Naive thymus-derived CD4-positive, alpha-beta T cell (primary cell): Measurements from ENCODE around the gene MMP2. TPM values are rescaled to one million over a fixed set of nuclear protein-coding genes. Genes with fewer than 3 reads are reported as not detected.

ENCODE experiments used
- ATAC-seq: fragments of 150-1000 bp; cut with Tn5 transposase; 2 replicates; pipeline ENCODE4 v1.10.0; 2021; ENCODE audit warnings: mild to moderate bottlenecking, moderate library complexity
- CTCF ChIA-PET: fragments of 350-600 bp; sonication (Branson Sonifier 250); formaldehyde crosslinking; loops from one replicate; lab custom pipeline; 2021; ENCODE audit warnings: antibody characterized with exemption; lab: Charles Lee
- POLR2A ChIA-PET: fragments of 350-600 bp; sonication (Branson Sonifier 250); formaldehyde crosslinking; loops from one replicate; lab custom pipeline; 2021; ENCODE audit warnings: antibody characterized with exemption, inconsistent platforms; lab: Charles Lee
- DNase-seq, 9 donors: peaks; one replicate each; pipeline versions ENCODE4 v3.0.0 to v3.0.0-alpha.2; 2020 to 2022; ENCODE audit warnings: mixed read lengths in 1 of 9
- H3K27ac ChIP-seq: one replicate; pipeline ENCODE4 v1.7.0; 2013; ENCODE audit warnings: mild to moderate bottlenecking, low read depth, low read length, moderate library complexity
- H3K27me3 ChIP-seq, 2 donors: one replicate each; pipeline ENCODE4 v1.7.0; 2013; ENCODE audit warnings: low read length in 2 of 2, mild to moderate bottlenecking in 2 of 2, moderate library complexity in 2 of 2; ENCODE audit not compliant: control insufficient read depth in 2 of 2, insufficient read depth in 2 of 2
- H3K36me3 ChIP-seq, 3 experiments: 1 replicate in 2 of 3; 2 replicates in 1 of 3; pipeline ENCODE4 v1.7.0; 2013; ENCODE audit warnings: low read length in 3 of 3, mild to moderate bottlenecking in 3 of 3, moderate library complexity in 1 of 3; ENCODE audit not compliant: insufficient read depth in 3 of 3, control insufficient read depth in 2 of 3
- H3K4me1 ChIP-seq, 2 donors: one replicate each; pipeline ENCODE4 v1.7.0; 2013; ENCODE audit warnings: low read length in 2 of 2, mild to moderate bottlenecking in 2 of 2, moderate library complexity in 1 of 2; ENCODE audit not compliant: control insufficient read depth in 2 of 2, insufficient read depth in 2 of 2
- H3K4me3 ChIP-seq: 2 replicates; pipeline ENCODE4 v1.7.0; 2013; ENCODE audit warnings: mild to moderate bottlenecking, low read length
- H3K9me3 ChIP-seq, 3 experiments: 1 replicate in 2 of 3; 2 replicates in 1 of 3; pipeline ENCODE4 v1.7.0; 2013; ENCODE audit warnings: low read length in 3 of 3; ENCODE audit not compliant: control insufficient read depth in 2 of 3
- H3K27ac Mint-ChIP-seq, 9 donors: one replicate each; pipeline ENCODE4 v1.8.0; 2020 to 2022; ENCODE audit warnings: mixed read lengths in 9 of 9, mild to moderate bottlenecking in 8 of 9, moderate library complexity in 5 of 9, inconsistent platforms in 2 of 9
- H3K27me3 Mint-ChIP-seq, 5 donors: one replicate each; pipeline ENCODE4 v1.8.0; 2021 to 2022; ENCODE audit warnings: mixed read lengths in 5 of 5, mild to moderate bottlenecking in 1 of 5
- H3K36me3 Mint-ChIP-seq, 5 donors: one replicate each; pipeline ENCODE4 v1.8.0; 2020 to 2022; ENCODE audit warnings: mixed read lengths in 5 of 5, mild to moderate bottlenecking in 3 of 5, inconsistent platforms in 1 of 5
- H3K4me1 Mint-ChIP-seq, 7 donors: one replicate each; pipeline ENCODE4 v1.8.0; 2020 to 2022; ENCODE audit warnings: mixed read lengths in 7 of 7, mild to moderate bottlenecking in 3 of 7, inconsistent platforms in 1 of 7
- H3K4me3 Mint-ChIP-seq, 10 donors: one replicate each; pipeline ENCODE4 v1.8.0; 2020 to 2022; ENCODE audit warnings: mild to moderate bottlenecking in 10 of 10, mixed read lengths in 10 of 10, moderate library complexity in 6 of 10, inconsistent platforms in 2 of 10
- H3K9me3 Mint-ChIP-seq, 11 donors: one replicate each; pipeline ENCODE4 v1.8.0; 2020 to 2022; ENCODE audit warnings: mixed read lengths in 11 of 11, mild to moderate bottlenecking in 4 of 11, inconsistent platforms in 1 of 11, moderate library complexity in 1 of 11
- intact Hi-C, 2 donors: fragments of 100-400 bp; cut with micrococcal nuclease; formaldehyde crosslinking; loops; one replicate each; pipeline ENCODE4 v1.15.1; 2023
- polyA plus RNA-seq, 2 donors: library from polyadenylated mRNA; unstranded; fragments of 300-500 nt; fragmentation: Illumina TruSeq; gene quantifications; one replicate each; pipeline ENCODE4 v1.2.3, GENCODE V29; 2021
- total RNA-seq, 6 experiments: library from RNA in 5 of 6; stranded (reverse) in 5 of 6; gene quantifications; 1 replicate in 5 of 6; 2 replicates in 1 of 6; pipeline ENCODE4 v1.2.3 and lab custom pipeline; 2021 to 2026

Gene MMP2
- total and polyA plus RNA-seq, 7 experiments from 2014 or later = 0.51 to 0.59 (median 0.58) TPM; not detected in 3

- H3K27me3 ChIP-seq = peaks cover 0 to 5% of the 10 kb centered on the region in 2 donors
- Mint-ChIP-seq H3K4me1 (peaks cover 5 to 14% (median 9%) of the 10 kb centered on the region in 7 donors), H3K27me3 (peaks cover 41 to 69% (median 53%) of the 10 kb centered on the region in 5 donors), H3K36me3 (peaks cover 0 to 11% (median 4%) of the 10 kb centered on the region in 5 donors), H3K27ac (peak overlapping the region in 1 of 9 donors; percentile 38), H3K9me3 (peaks cover 4 to 25% (median 11%) of the 10 kb centered on the region in 11 donors), H3K4me3 (peak overlapping the region in 8 of 10 donors; percentile 55 to 87 (median 70))
- H3K4me3 ChIP-seq = no peak overlapping the region
- DNase-seq (no peak), ATAC-seq (peak; percentile 45)
- intact Hi-C loops = loop anchor here in 1 of 2 donors (5.0 to 10.0 kb wide), 2 partner anchors 41 to 686 kb away; partner anchors contain the start of gene GNAO1
- CTCF ChIA-PET = no interaction called here
- POLR2A ChIA-PET = no interaction called here
- H3K4me1 ChIP-seq = no peaks in the 10 kb centered on the region
- peaks cover 0 to 7% (median 0%) of the 10 kb centered on the region in 3 experiments for H3K9me3 ChIP-seq
- no peak overlapping the region for H3K27ac ChIP-seq
- no peaks in the 10 kb centered on the region for H3K36me3 ChIP-seq
Measured at GRCh38 chr16:55508271-55508921, 29.4 kb downstream of the MMP2 start.

GRCh38 chr16:55508941-55509931 is 30.2 kb downstream of the MMP2 start, which contains the start of gene LPCAT2:
Gene LPCAT2 (plus strand): TSS chr16:55509072. CDS start chr16:55509182, 110 bp downstream.
- DNase-seq = peak in 3 of 9 donors; percentile 9 to 65 (median 17)
- H3K27me3 ChIP-seq = peaks cover 0 to 5% of the 10 kb centered on the region in 2 donors
- H3K36me3 ChIP-seq = no peaks in the 10 kb centered on the region
- Mint-ChIP-seq H3K4me1 (peaks cover 5 to 14% (median 9%) of the 10 kb centered on the region in 7 donors), H3K27ac (peak within 1 kb of the TSS in 1 of 9 donors; percentile 64), H3K9me3 (peaks cover 4 to 26% (median 11%) of the 10 kb centered on the region in 11 donors), H3K4me3 (peak within 1 kb of the TSS; percentile 17 to 87 (median 69)), H3K27me3 (peaks cover 41 to 72% (median 53%) of the 10 kb centered on the region in 5 donors), H3K36me3 (peaks cover 0 to 11% (median 4%) of the 10 kb centered on the region in 5 donors)
- peak; percentile 85 for ATAC-seq
- H3K9me3 ChIP-seq = peaks cover 0 to 7% (median 0%) of the 10 kb centered on the region in 3 experiments
- intact Hi-C loops = loop anchor here in 1 of 2 donors (5.0 to 10.0 kb wide), 2 partner anchors 42 to 686 kb away; partner anchors contain the start of gene GNAO1
- CTCF ChIA-PET = no interaction called here
- H3K27ac ChIP-seq = no peak within 1 kb of the TSS
- H3K4me3 ChIP-seq = no peak within 1 kb of the TSS
- H3K4me1 ChIP-seq = no peaks in the 10 kb centered on the region
- POLR2A ChIA-PET = no interaction called here

- Histone ChIP-seq H3K4me1 (no peaks in the 10 kb centered on the region), H3K4me3 (no peak overlapping the region), H3K9me3 (peaks cover 0 to 7% (median 0%) of the 10 kb centered on the region in 3 experiments), H3K36me3 (no peaks in the 10 kb centered on the region), H3K27ac (no peak overlapping the region), H3K27me3 (peaks cover 0 to 5% of the 10 kb centered on the region in 2 donors)
- H3K4me3 Mint-ChIP-seq = peak overlapping the region in 5 of 10 donors; percentile 55 to 87 (median 63)
- intact Hi-C loops = no loop called here
- H3K36me3 Mint-ChIP-seq = peaks cover 0 to 11% (median 4%) of the 10 kb centered on the region in 5 donors
- H3K4me1 Mint-ChIP-seq = peaks cover 5 to 14% (median 9%) of the 10 kb centered on the region in 7 donors
- DNase-seq (no peak), ATAC-seq (peak; percentile 33)
- ChIA-PET POLR2A (no interaction called here), CTCF (no interaction called here)
- no peak overlapping the region for H3K27ac Mint-ChIP-seq
- H3K9me3 Mint-ChIP-seq = peaks cover 4 to 26% (median 11%) of the 10 kb centered on the region in 11 donors
- H3K27me3 Mint-ChIP-seq = peaks cover 41 to 72% (median 53%) of the 10 kb centered on the region in 5 donors
Measured at GRCh38 chr16:55510185-55510805, 31.3 kb downstream of the MMP2 start.

GRCh38 chr16:55512941-55513340 is 33.9 kb downstream of the MMP2 start:
- H3K4me3 Mint-ChIP-seq = no peak overlapping the region
- H3K27me3 Mint-ChIP-seq = peaks cover 32 to 60% (median 43%) of the 10 kb centered on the region in 5 donors
- H3K4me3 ChIP-seq = no peak overlapping the region
- peaks cover 0 to 5% of the 10 kb centered on the region in 2 donors for H3K27me3 ChIP-seq
- H3K9me3 Mint-ChIP-seq = peaks cover 4 to 26% (median 11%) of the 10 kb centered on the region in 11 donors
- intact Hi-C loops = no loop called here
- ATAC-seq = no peak
- ChIA-PET POLR2A (no interaction called here), CTCF (no interaction called here)
- no peaks in the 10 kb centered on the region for H3K4me1 ChIP-seq
- peaks cover 0 to 11% (median 4%) of the 10 kb centered on the region in 5 donors for H3K36me3 Mint-ChIP-seq
- DNase-seq = no peak
- H3K9me3 ChIP-seq = peaks cover 0 to 7% (median 0%) of the 10 kb centered on the region in 3 experiments
- peaks cover 5 to 14% (median 9%) of the 10 kb centered on the region in 7 donors for H3K4me1 Mint-ChIP-seq
- no peak overlapping the region for H3K27ac Mint-ChIP-seq
- H3K27ac ChIP-seq = no peak overlapping the region
- no peaks in the 10 kb centered on the region for H3K36me3 ChIP-seq

GRCh38 chr16:55513616-55514015 is 34.6 kb downstream of the MMP2 start:
- H3K27me3 ChIP-seq = peaks cover 0 to 5% of the 10 kb centered on the region in 2 donors
- H3K9me3 ChIP-seq = peaks cover 0 to 7% (median 0%) of the 10 kb centered on the region in 3 experiments
- intact Hi-C loops = no loop called here
- H3K27ac ChIP-seq = no peak overlapping the region
- ATAC-seq = no peak
- no peaks in the 10 kb centered on the region for H3K36me3 ChIP-seq
- Mint-ChIP-seq H3K4me3 (peak overlapping the region in 1 of 10 donors; percentile 5), H3K9me3 (peaks cover 5 to 26% (median 11%) of the 10 kb centered on the region in 11 donors), H3K27me3 (peaks cover 28 to 56% (median 41%) of the 10 kb centered on the region in 5 donors), H3K4me1 (peaks cover 2 to 12% (median 8%) of the 10 kb centered on the region in 7 donors), H3K36me3 (peaks cover 0 to 11% (median 4%) of the 10 kb centered on the region in 5 donors), H3K27ac (no peak overlapping the region)
- ChIA-PET POLR2A (no interaction called here), CTCF (no interaction called here)
- H3K4me3 ChIP-seq = no peak overlapping the region
- DNase-seq = no peak
- H3K4me1 ChIP-seq = no peaks in the 10 kb centered on the region

GRCh38 chr16:55515111-55515510 is 36.1 kb downstream of the MMP2 start:
- Histone ChIP-seq H3K36me3 (no peaks in the 10 kb centered on the region), H3K4me1 (no peaks in the 10 kb centered on the region), H3K9me3 (peaks cover 0 to 7% (median 0%) of the 10 kb centered on the region in 3 experiments), H3K27me3 (no peaks in the 10 kb centered on the region), H3K4me3 (no peak overlapping the region), H3K27ac (no peak overlapping the region)
- H3K9me3 Mint-ChIP-seq = peaks cover 4 to 21% (median 15%) of the 10 kb centered on the region in 11 donors
- DNase-seq (no peak), ATAC-seq (no peak)
- peaks cover 0 to 11% (median 0%) of the 10 kb centered on the region in 5 donors for H3K36me3 Mint-ChIP-seq
- ChIA-PET CTCF (no interaction called here), POLR2A (no interaction called here)
- no peak overlapping the region for H3K4me3 Mint-ChIP-seq
- H3K27ac Mint-ChIP-seq = no peak overlapping the region
- H3K4me1 Mint-ChIP-seq = peaks cover 0 to under 1% (median 0%) of the 10 kb centered on the region in 7 donors
- peaks cover 15 to 47% (median 29%) of the 10 kb centered on the region in 5 donors for H3K27me3 Mint-ChIP-seq
- intact Hi-C loops = no loop called here
